ENCODE measurements around the gene SMYD3. TPM values are rescaled to one million over a fixed set of nuclear protein-coding genes. Genes with fewer than 3 reads are reported as not detected.

Gene SMYD3
- total and polyA plus RNA-seq, 2 donors (not counting 3 experiments of a cell fraction or from before 2014, with no cell fraction given) = 16.0 to 32.1 TPM

- no peak overlapping the region for H2AFZ ChIP-seq (ENCODE audit: low read depth, low read length)
- no peak overlapping the region for H3K4me2 ChIP-seq (ENCODE audit: insufficient read depth, low read length)
- no peaks in the 10 kb centered on the region for H3K36me3 ChIP-seq (ENCODE audit: control insufficient read depth in 2 of 2, extremely low read depth in 1 of 2, insufficient read depth in 2 of 2, low read length in 2 of 2)
- ChIA-PET POLR2A (no interaction called here), CTCF (no interaction called here)
- no peak overlapping the region for H3K27ac ChIP-seq (ENCODE audit: insufficient read depth, low read depth, low read length)
- peaks cover 5% of the 10 kb centered on the region for H3K4me1 ChIP-seq (ENCODE audit: control insufficient read depth, extremely low read depth, insufficient read depth, low read length)
- no peaks in the 10 kb centered on the region for H3K9me3 ChIP-seq (replicated peaks; ENCODE audit: control insufficient read depth, insufficient read depth, low read length)
- DNase-seq (ENCODE audit: low read depth, low spot score) = no peak
- dilution Hi-C loops (cut with MboI; ENCODE audit: extremely low pct_ligation_motif_present, low sequenced_read_pairs) = no loop called here
- no peaks in the 10 kb centered on the region for H3K27me3 ChIP-seq (ENCODE audit: control insufficient read depth in 2 of 2, insufficient read depth in 2 of 2, low read length in 2 of 2)
- H4K20me1 ChIP-seq (replicated peaks; ENCODE audit: control insufficient read depth, extremely low read depth, insufficient read depth, low read length) = no peaks in the 10 kb centered on the region
- TF ChIP-seq POLR2AphosphoS5 (IDR thresholded peaks at IDR 0.05; ENCODE audit: insufficient read depth, low read depth, low read length) (no peak), GATA2 (IDR thresholded peaks at IDR 0.05; ENCODE audit: insufficient read depth, insufficient read length, low read depth, low read length) (no peak)
- H3K79me2 ChIP-seq (ENCODE audit: control insufficient read depth, insufficient read depth, low read length) = no peaks in the 10 kb centered on the region
- no peak for FAIRE-seq
- H3K9ac ChIP-seq (replicated peaks; ENCODE audit: extremely low read depth, insufficient read depth, low read length) = no peak overlapping the region
- H3K9me1 ChIP-seq (replicated peaks; ENCODE audit: control insufficient read depth, extremely low read depth, insufficient read depth, low read length) = no peaks in the 10 kb centered on the region
- intact Hi-C loops (cut with micrococcal nuclease) = no loop called here
- BruUV-seq (replicated peaks) = no TSS peak
- no peak overlapping the region for H3K4me3 ChIP-seq (replicated peaks in 1 of 3; ENCODE audit: insufficient read depth in 1 of 3, low read depth in 1 of 3, low read length in 3 of 3)
Measured at GRCh38 chr1:246182149-246182851, 324.8 kb downstream of the SMYD3 start.

GRCh38 chr1:246181241-246181640 lies 325.8 kb downstream of the SMYD3 start:
- no peaks in the 10 kb centered on the region for H3K9me1 ChIP-seq (replicated peaks; ENCODE audit: control insufficient read depth, extremely low read depth, insufficient read depth, low read length)
- no peak overlapping the region for H3K9ac ChIP-seq (replicated peaks; ENCODE audit: extremely low read depth, insufficient read depth, low read length)
- no TSS peak for BruUV-seq (replicated peaks)
- FAIRE-seq (no peak), DNase-seq (ENCODE audit: low read depth, low spot score) (no peak)
- TF ChIP-seq GATA2 (IDR thresholded peaks at IDR 0.05; ENCODE audit: insufficient read depth, insufficient read length, low read depth, low read length) = no peak
- TF ChIP-seq POLR2A (IDR thresholded peaks at IDR 0.05; ENCODE audit: low read depth, low read length) = no peak
- no peak for TF ChIP-seq JUN (IDR thresholded peaks at IDR 0.05; ENCODE audit: borderline replicate concordance, insufficient read depth, insufficient read length, low read depth)
- no peak for TF ChIP-seq EZH2 (IDR thresholded peaks at IDR 0.05; ENCODE audit: borderline replicate concordance, low read depth, low read length, severe bottlenecking)
- no peak for TF ChIP-seq MYC (IDR thresholded peaks at IDR 0.05; ENCODE audit: low read depth, low read length)
- TF ChIP-seq MAX (IDR thresholded peaks at IDR 0.05; ENCODE audit: insufficient read depth, insufficient read length) = no peak
- TF ChIP-seq CTCF (IDR thresholded peaks at IDR 0.05; ENCODE audit: extremely low read depth in 1 of 2, insufficient read depth in 1 of 2, low read depth in 1 of 2, low read length in 2 of 2) = no peak
- TF ChIP-seq POLR2AphosphoS5 (IDR thresholded peaks at IDR 0.05; ENCODE audit: insufficient read depth, low read depth, low read length) = no peak
- no peak for TF ChIP-seq FOS (IDR thresholded peaks at IDR 0.05; ENCODE audit: borderline replicate concordance, insufficient read depth, low read length)
- CTCF ChIA-PET = no interaction called here
- H3K4me1 ChIP-seq (ENCODE audit: control insufficient read depth, extremely low read depth, insufficient read depth, low read length) = peaks cover 5% of the 10 kb centered on the region
- no peaks in the 10 kb centered on the region for H3K9me3 ChIP-seq (replicated peaks; ENCODE audit: control insufficient read depth, insufficient read depth, low read length)
- dilution Hi-C loops (cut with MboI; ENCODE audit: extremely low pct_ligation_motif_present, low sequenced_read_pairs) (no loop called here), intact Hi-C loops (cut with micrococcal nuclease) (no loop called here)
- no peak overlapping the region for H3K27ac ChIP-seq (ENCODE audit: insufficient read depth, low read depth, low read length)
- no peak overlapping the region for H2AFZ ChIP-seq (ENCODE audit: low read depth, low read length)
- H3K79me2 ChIP-seq (ENCODE audit: control insufficient read depth, insufficient read depth, low read length) = no peaks in the 10 kb centered on the region
- no peak overlapping the region for H3K4me2 ChIP-seq (ENCODE audit: insufficient read depth, low read length)
- no peaks in the 10 kb centered on the region for H4K20me1 ChIP-seq (replicated peaks; ENCODE audit: control insufficient read depth, extremely low read depth, insufficient read depth, low read length)
- POLR2A ChIA-PET = no interaction called here
- no peak overlapping the region for H3K4me3 ChIP-seq (replicated peaks in 1 of 3; ENCODE audit: insufficient read depth in 1 of 3, low read depth in 1 of 3, low read length in 3 of 3)
- H3K36me3 ChIP-seq (ENCODE audit: control insufficient read depth in 2 of 2, extremely low read depth in 1 of 2, insufficient read depth in 2 of 2, low read length in 2 of 2) = no peaks in the 10 kb centered on the region
- H3K27me3 ChIP-seq (ENCODE audit: control insufficient read depth in 2 of 2, insufficient read depth in 2 of 2, low read length in 2 of 2) = no peaks in the 10 kb centered on the region
